ENCODE measurements around the gene MS4A10. TPM values are rescaled to one million over a fixed set of nuclear protein-coding genes. Genes with fewer than 3 reads are reported as not detected.

Gene MS4A10
- total and polyA plus RNA-seq, 2 of the 8 experiments (the other 6 are each of a cell fraction or from before 2014, with no cell fraction given): not detected

DNA sequence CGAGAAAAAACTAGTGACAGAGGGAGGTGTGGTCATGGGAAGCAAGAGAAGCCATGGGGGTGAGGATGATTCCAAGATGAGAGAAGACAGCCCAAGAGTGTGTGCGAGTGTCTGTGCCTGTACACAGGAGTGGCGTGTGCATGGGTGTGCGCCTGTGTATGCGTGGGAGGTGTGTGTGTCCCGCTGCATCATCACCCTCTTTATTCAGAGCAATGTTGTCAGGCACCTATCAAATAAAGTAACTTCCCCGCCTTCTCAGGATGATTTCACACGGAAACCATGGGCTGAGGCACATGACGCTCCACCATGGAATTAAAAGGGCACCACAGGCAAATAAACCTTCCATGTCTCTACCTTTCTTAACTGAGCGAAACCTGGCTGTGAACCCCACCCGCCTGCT is 24.6 kb downstream of the MS4A10 start:
- Histone ChIP-seq H3K36me3 (ENCODE audit: control insufficient read depth in 2 of 4, insufficient read depth in 4 of 4, low read length in 3 of 4) (no peaks in the 10 kb centered on the region), H3K4ac (replicated peaks; ENCODE audit: insufficient read length, low read depth, low read length) (no peak overlapping the region), H2AFZ (ENCODE audit: low read length) (no peak overlapping the region), H2BK20ac (ENCODE audit: low read length) (no peak overlapping the region), H3K27me3 (replicated peaks in 1 of 4; ENCODE audit: control insufficient read depth in 3 of 4, extremely low read depth in 1 of 4, insufficient read depth in 3 of 4, low read length in 3 of 4) (no peaks in the 10 kb centered on the region; a peak in 1 of 7 replicates), H3K9ac (replicated peaks in 1 of 4; ENCODE audit: extremely low read depth in 1 of 4, low read depth in 3 of 4, low read length in 3 of 4) (no peak overlapping the region), H3K18ac (ENCODE audit: extremely low read depth, low read length) (no peak overlapping the region), H4K91ac (replicated peaks; ENCODE audit: insufficient read length, low read length) (no peak overlapping the region), H3K9me3 (ENCODE audit: insufficient read depth in 2 of 2, low read depth in 1 of 2, low read length in 1 of 2) (no peaks in the 10 kb centered on the region), H2BK120ac (replicated peaks; ENCODE audit: low read depth, low read length) (no peak overlapping the region), H3K79me2 (ENCODE audit: control insufficient read depth in 1 of 2, insufficient read depth in 2 of 2, low read length in 2 of 2) (no peaks in the 10 kb centered on the region), H3K56ac (replicated peaks; ENCODE audit: insufficient read length, low read depth, low read length) (no peak overlapping the region), H3K79me1 (ENCODE audit: low read depth, low read length) (no peaks in the 10 kb centered on the region), H3K14ac (ENCODE audit: insufficient read length) (no peak overlapping the region), H2BK12ac (ENCODE audit: low read depth, low read length) (no peak overlapping the region), H3K4me1 (replicated peaks in 1 of 4; ENCODE audit: control insufficient read depth in 3 of 4, insufficient read depth in 4 of 4, low read length in 3 of 4) (no peaks in the 10 kb centered on the region; a peak in 1 of 7 replicates), H3K23ac (ENCODE audit: insufficient read length) (no peak overlapping the region), H4K20me1 (replicated peaks in 1 of 2; ENCODE audit: control insufficient read depth in 1 of 2, insufficient read depth in 2 of 2, low read length in 2 of 2) (no peaks in the 10 kb centered on the region), H3K4me2 (ENCODE audit: insufficient read depth in 1 of 2, low read depth in 2 of 2, low read length in 2 of 2) (no peak overlapping the region), H2BK15ac (ENCODE audit: low read length) (no peak overlapping the region), H2BK5ac (ENCODE audit: low read depth, low read length) (no peak overlapping the region), H3K4me3 (ENCODE audit: extremely low read depth in 1 of 4, insufficient read depth in 2 of 4, low read depth in 3 of 4, low read length in 4 of 4) (no peak overlapping the region), H3K23me2 (ENCODE audit: low read depth, low read length) (no peaks in the 10 kb centered on the region; the same call in 1 of the 2 replicates), H4K5ac (ENCODE audit: insufficient read length, low read depth, low read length) (no peak overlapping the region), H3K27ac (ENCODE audit: low read depth, low read length) (no peak overlapping the region), H2AK5ac (ENCODE audit: low read depth, low read length) (no peak overlapping the region), H4K8ac (ENCODE audit: extremely low read depth, insufficient read depth, low read length) (no peak overlapping the region)
- DNase-seq (ENCODE audit: low read depth in 1 of 2, low spot score in 2 of 2): no peak
- TF ChIP-seq TAF7 (optimal IDR thresholded peaks at IDR 0.05; ENCODE audit: borderline replicate concordance, low read depth, low read length): no peak
- TF ChIP-seq CREB1 (IDR thresholded peaks at IDR 0.05): no peak
- no peak for TF ChIP-seq ATF2 (IDR thresholded peaks at IDR 0.05; ENCODE audit: low read length)
- ChIA-PET CTCF (ENCODE audit: partially characterized antibody) (no interaction called here), POLR2A (ENCODE audit: partially characterized antibody) (no interaction called here)
- no peak for FAIRE-seq
- WGBS, 2 experiments (ENCODE audit: extremely low coverage in 1 of 2, insufficient coverage in 1 of 2, insufficient read length in 1 of 2, insufficient replicate concordance in 2 of 2, low coverage in 1 of 2, low lambda C conversion rate in 2 of 2, missing lambda C conversion rate in 1 of 2): 92% methylated on average over 11 of the region's 11 CpGs; no CpG with 5 or more reads in 1 of the 2 experiments

All from H1 (cell line).